CD4-positive, CD25-positive, alpha-beta regulatory T cell (primary cell): Measurements from ENCODE around the gene DDX31. TPM values are rescaled to one million over a fixed set of nuclear protein-coding genes. Genes with fewer than 3 reads are reported as not detected.

Experiments
- ATAC-seq, 2 donors: fragments of 150-1000 bp; cut with Tn5 transposase; one replicate each; pipeline ENCODE4 v1.10.0; 2021; ENCODE audit warnings: low read depth in 2 of 2, moderate number of reproducible peaks in 2 of 2, moderate library complexity in 1 of 2
- DNase-seq, 3 donors: peaks; one replicate each; pipeline versions ENCODE4 v3.0.0 to v3.0.0-alpha.2; 2012 to 2022; ENCODE audit warnings: mixed read lengths in 1 of 3
- H3K27ac ChIP-seq: one replicate; pipeline ENCODE4 v1.7.0; 2013; ENCODE audit warnings: mild to moderate bottlenecking, low read length; ENCODE audit not compliant: insufficient read depth, poor library complexity, severe bottlenecking
- H3K27me3 ChIP-seq: one replicate; pipeline ENCODE4 v1.7.0; 2013; ENCODE audit warnings: low read length; ENCODE audit not compliant: control insufficient read depth, insufficient read depth
- H3K36me3 ChIP-seq: one replicate; pipeline ENCODE4 v1.7.0; 2013; ENCODE audit warnings: mild to moderate bottlenecking, low read length, moderate library complexity; ENCODE audit not compliant: control insufficient read depth, insufficient read depth
- H3K4me1 ChIP-seq: 2 replicates; pipeline ENCODE4 v1.7.0; 2013; ENCODE audit warnings: mild to moderate bottlenecking, low read length; ENCODE audit not compliant: insufficient read depth, control insufficient read depth, poor library complexity, severe bottlenecking
- H3K4me3 ChIP-seq: one replicate; pipeline ENCODE4 v1.7.0; 2013; ENCODE audit warnings: low read depth, mild to moderate bottlenecking, low read length, moderate library complexity
- H3K9me3 ChIP-seq, 2 experiments: 1 replicate in 1 of 2; 2 replicates in 1 of 2; pipeline ENCODE4 v1.7.0; 2013; ENCODE audit warnings: low read length in 2 of 2, mild to moderate bottlenecking in 1 of 2, moderate library complexity in 1 of 2; ENCODE audit not compliant: control insufficient read depth in 2 of 2
- H3K27ac Mint-ChIP-seq, 3 donors: one replicate each; pipeline ENCODE4 v1.8.0; 2020 to 2022; ENCODE audit warnings: mild to moderate bottlenecking in 3 of 3, mixed read lengths in 3 of 3, moderate library complexity in 2 of 3
- H3K27me3 Mint-ChIP-seq: one replicate; pipeline ENCODE4 v1.8.0; 2022; ENCODE audit warnings: mild to moderate bottlenecking, mixed read lengths
- H3K36me3 Mint-ChIP-seq: one replicate; pipeline ENCODE4 v1.8.0; 2020; ENCODE audit warnings: mixed read lengths
- H3K4me1 Mint-ChIP-seq, 4 donors: one replicate each; pipeline ENCODE4 v1.8.0; 2020 to 2022; ENCODE audit warnings: mixed read lengths in 4 of 4, mild to moderate bottlenecking in 1 of 4
- H3K4me3 Mint-ChIP-seq, 4 donors: one replicate each; pipeline ENCODE4 v1.8.0; 2020 to 2022; ENCODE audit warnings: mild to moderate bottlenecking in 4 of 4, mixed read lengths in 4 of 4, moderate library complexity in 3 of 4
- H3K9me3 Mint-ChIP-seq, 7 donors: one replicate each; pipeline ENCODE4 v1.8.0; 2020 to 2022; ENCODE audit warnings: mixed read lengths in 7 of 7, mild to moderate bottlenecking in 3 of 7, moderate library complexity in 2 of 7
- polyA plus RNA-seq, 4 donors: library from polyadenylated mRNA; unstranded; fragments of 300-500 nt; fragmentation: Illumina TruSeq; gene quantifications; one replicate each; pipeline ENCODE4 v1.2.3, GENCODE V29; 2021
- total RNA-seq: library from RNA; stranded (reverse); gene quantifications from one replicate; pipeline ENCODE4 v1.2.3, GENCODE V29; 2022

The DDX31 gene
- total and polyA plus RNA-seq, 5 donors from 2014 or later, result 7.1 to 12.1 (median 7.3) TPM

GRCh38 chr9:132672413-132672690 lies 2.6 kb upstream of the DDX31 start:
- Histone ChIP-seq H3K4me1 (peaks cover 42% of the 10 kb centered on the region), H3K36me3 (no peaks in the 10 kb centered on the region), H3K27ac (no peak overlapping the region), H3K4me3 (peak overlapping the region; percentile 73), H3K27me3 (no peaks in the 10 kb centered on the region), H3K9me3 (no peaks in the 10 kb centered on the region)
- DNase-seq, result no peak
- no peak for ATAC-seq
- Mint-ChIP-seq H3K27me3 (no peaks in the 10 kb centered on the region), H3K36me3 (peaks cover 8% of the 10 kb centered on the region), H3K9me3 (no peaks in the 10 kb centered on the region), H3K4me3 (peak overlapping the region; percentile 90 to 95 (median 94)), H3K4me1 (peaks cover 23 to 72% (median 49%) of the 10 kb centered on the region in 4 donors), H3K27ac (peak overlapping the region in 1 of 3 donors; percentile 74)

GRCh38 chr9:132671620-132672412 lies 2.0 kb upstream of the DDX31 start:
- no peaks in the 10 kb centered on the region for H3K27me3 ChIP-seq
- peaks cover 25 to 73% (median 48%) of the 10 kb centered on the region in 4 donors for H3K4me1 Mint-ChIP-seq

GRCh38 chr9:132670457-132671391 lies 941 bp upstream of the DDX31 start, which contains the start of gene GTF3C4:
Gene GTF3C4 (plus strand): TSS chr9:132670464. CDS start chr9:132670599, 135 bp downstream.
- Histone ChIP-seq H3K4me1 (peaks cover 42% of the 10 kb centered on the region), H3K4me3 (peak within 1 kb of the TSS; percentile 87), H3K27ac (peak within 1 kb of the TSS; percentile 97), H3K27me3 (no peaks in the 10 kb centered on the region), H3K9me3 (no peaks in the 10 kb centered on the region), H3K36me3 (no peaks in the 10 kb centered on the region)
- peaks cover 25 to 74% (median 47%) of the 10 kb centered on the region in 4 donors for H3K4me1 Mint-ChIP-seq
- peak within 1 kb of the TSS; percentile 93 to 97 (median 94) for H3K27ac Mint-ChIP-seq
- peaks cover 6% of the 10 kb centered on the region for H3K36me3 Mint-ChIP-seq
- H3K27me3 Mint-ChIP-seq, result no peaks in the 10 kb centered on the region
- DNase-seq (peak in 2 of 3 donors; percentile 50 to 58), ATAC-seq (peak; percentile 6 to 18)
- no peaks in the 10 kb centered on the region for H3K9me3 Mint-ChIP-seq
- peak within 1 kb of the TSS; percentile 90 to 95 (median 94) for H3K4me3 Mint-ChIP-seq

More at GRCh38 chr9:132671620-132672412, 2.0 kb upstream of the DDX31 start:
- peak overlapping the region; percentile 74 to 94 (median 93) for H3K27ac Mint-ChIP-seq
- no peaks in the 10 kb centered on the region for H3K9me3 Mint-ChIP-seq
- DNase-seq (peak in 1 of 3 donors; percentile 22), ATAC-seq (no peak)
- peak overlapping the region; percentile 90 to 95 (median 94) for H3K4me3 Mint-ChIP-seq
- H3K4me1 ChIP-seq, result peaks cover 42% of the 10 kb centered on the region
- peak overlapping the region; percentile 73 for H3K4me3 ChIP-seq
- no peaks in the 10 kb centered on the region for H3K36me3 ChIP-seq
- peak overlapping the region; percentile 97 for H3K27ac ChIP-seq
- no peaks in the 10 kb centered on the region for H3K9me3 ChIP-seq
- H3K27me3 Mint-ChIP-seq, result no peaks in the 10 kb centered on the region
- peaks cover 6% of the 10 kb centered on the region for H3K36me3 Mint-ChIP-seq

GRCh38 chr9:132669319-132669697 lies 475 bp downstream of the DDX31 start:
- no peak for DNase-seq
- no peaks in the 10 kb centered on the region for H3K27me3 ChIP-seq

GRCh38 chr9:132663851-132664250 lies 5.9 kb downstream of the DDX31 start:
- no peak overlapping the region for H3K27ac ChIP-seq
- no peaks in the 10 kb centered on the region for H3K27me3 ChIP-seq
- Mint-ChIP-seq H3K36me3 (peaks cover 30% of the 10 kb centered on the region), H3K27me3 (no peaks in the 10 kb centered on the region), H3K4me3 (no peak overlapping the region), H3K9me3 (no peaks in the 10 kb centered on the region), H3K4me1 (peaks cover 8 to 31% (median 11%) of the 10 kb centered on the region in 4 donors), H3K27ac (no peak overlapping the region)
- DNase-seq, result no peak
- H3K9me3 ChIP-seq, result no peaks in the 10 kb centered on the region
- no peak overlapping the region for H3K4me3 ChIP-seq
- peaks cover 35% of the 10 kb centered on the region for H3K36me3 ChIP-seq
- no peak for ATAC-seq
- no peaks in the 10 kb centered on the region for H3K4me1 ChIP-seq

More at GRCh38 chr9:132669319-132669697, 475 bp downstream of the DDX31 start:
- ATAC-seq, result no peak
- peaks cover 6% of the 10 kb centered on the region for H3K36me3 Mint-ChIP-seq
- H3K27ac Mint-ChIP-seq, result peak overlapping the region; percentile 93 to 97 (median 94)
- Histone ChIP-seq H3K4me3 (peak overlapping the region; percentile 87), H3K4me1 (peaks cover 42% of the 10 kb centered on the region), H3K36me3 (no peaks in the 10 kb centered on the region), H3K27ac (peak overlapping the region; percentile 97), H3K9me3 (no peaks in the 10 kb centered on the region)
- H3K9me3 Mint-ChIP-seq, result no peaks in the 10 kb centered on the region
- peaks cover 25 to 64% (median 39%) of the 10 kb centered on the region in 4 donors for H3K4me1 Mint-ChIP-seq
- H3K4me3 Mint-ChIP-seq, result peak overlapping the region; percentile 90 to 95 (median 94)
- H3K27me3 Mint-ChIP-seq, result no peaks in the 10 kb centered on the region

GRCh38 chr9:132663117-132663516 lies 6.7 kb downstream of the DDX31 start:
- H3K4me3 Mint-ChIP-seq, result no peak overlapping the region
- peaks cover 5 to 24% (median 10%) of the 10 kb centered on the region in 4 donors for H3K4me1 Mint-ChIP-seq
- ATAC-seq, result no peak
- no peaks in the 10 kb centered on the region for H3K4me1 ChIP-seq
- peaks cover 43% of the 10 kb centered on the region for H3K36me3 ChIP-seq
- H3K4me3 ChIP-seq, result no peak overlapping the region
- peaks cover 35% of the 10 kb centered on the region for H3K36me3 Mint-ChIP-seq
- H3K27me3 ChIP-seq, result no peaks in the 10 kb centered on the region
- H3K27ac Mint-ChIP-seq, result no peak overlapping the region
- H3K27me3 Mint-ChIP-seq, result no peaks in the 10 kb centered on the region
- no peaks in the 10 kb centered on the region for H3K9me3 Mint-ChIP-seq
- H3K9me3 ChIP-seq, result no peaks in the 10 kb centered on the region
- no peak for DNase-seq
- no peak overlapping the region for H3K27ac ChIP-seq

GRCh38 chr9:132662152-132662945 lies 7.4 kb downstream of the DDX31 start:
- Mint-ChIP-seq H3K4me1 (peaks cover 0 to 16% (median 2%) of the 10 kb centered on the region in 4 donors), H3K27me3 (no peaks in the 10 kb centered on the region), H3K9me3 (no peaks in the 10 kb centered on the region), H3K27ac (no peak overlapping the region), H3K36me3 (peaks cover 29% of the 10 kb centered on the region), H3K4me3 (no peak overlapping the region)
- Histone ChIP-seq H3K36me3 (peaks cover 50% of the 10 kb centered on the region), H3K27ac (no peak overlapping the region), H3K27me3 (no peaks in the 10 kb centered on the region), H3K4me3 (no peak overlapping the region), H3K4me1 (no peaks in the 10 kb centered on the region), H3K9me3 (no peaks in the 10 kb centered on the region)
- DNase-seq (no peak), ATAC-seq (no peak)
